ENCODE data around the gene NUMA1. TPM values are rescaled to one million over a fixed set of nuclear protein-coding genes. Genes with fewer than 3 reads are reported as not detected.

Gene NUMA1
- total RNA-seq, 1 experiment from 2014 or later: 267 TPM

DNA sequence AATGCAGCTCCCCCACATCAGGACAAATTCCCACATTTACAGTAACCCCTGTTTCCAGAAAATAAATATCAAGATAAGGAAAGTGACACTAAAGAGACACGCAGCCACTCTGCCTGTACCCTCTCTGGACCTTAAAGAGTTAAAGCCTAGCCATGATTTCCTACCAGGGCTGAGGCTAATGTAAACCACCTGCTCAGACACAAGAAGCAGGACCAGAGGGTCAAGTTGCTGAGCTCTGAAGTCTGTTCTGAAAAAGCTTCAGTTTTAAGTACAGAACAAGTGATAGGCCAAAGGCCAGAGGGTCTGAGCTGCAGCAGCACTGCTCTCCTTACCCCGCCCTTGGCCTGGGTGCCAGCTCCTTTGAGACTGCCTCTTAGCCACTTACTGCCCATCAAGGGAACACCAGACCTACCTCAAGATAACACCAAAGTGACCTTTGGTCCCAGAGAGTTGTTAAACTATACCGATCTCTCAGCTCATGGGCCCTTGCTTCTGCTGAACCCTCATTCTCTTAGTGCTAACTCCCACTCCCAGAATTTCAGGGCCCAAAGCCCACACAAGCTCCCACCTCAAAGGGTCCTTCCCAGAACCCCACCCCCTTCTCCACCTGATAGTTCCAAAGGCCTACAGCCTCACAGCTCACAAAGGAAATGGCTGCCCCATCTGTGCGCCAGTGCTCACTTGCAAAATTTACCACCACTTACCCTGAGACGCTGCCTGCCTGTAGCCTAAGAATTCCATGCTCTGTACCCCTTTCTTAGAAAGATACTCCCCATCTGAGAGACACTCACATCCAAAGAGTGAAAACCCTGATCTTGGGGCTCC, 41.1 kb downstream of the NUMA1 start:
- H3K9me2 ChIP-seq (ENCODE audit: insufficient read depth): no peaks in the 10 kb centered on the region
- no peaks in the 10 kb centered on the region for H3K27me3 ChIP-seq (ENCODE audit: insufficient read depth, low read depth)
- ChIA-PET POLR2A (ENCODE audit: unreplicated experiment) (interaction anchor here (0.5 to 0.6 kb wide), 2 partner anchors 21 to 72 kb away, joined by 3 to 6 read pairs; no protein-coding TSS in a partner anchor), CTCF (interaction anchor here (0.7 to 1.9 kb wide), 3 partner anchors 14 to 115 kb away, joined by 3 to 6 read pairs (median 5); no protein-coding TSS in a partner anchor)
- TF ChIP-seq EZH2 (IDR thresholded peaks at IDR 0.05; ENCODE audit: low read depth): no peak
- TF ChIP-seq, protein P1, sequence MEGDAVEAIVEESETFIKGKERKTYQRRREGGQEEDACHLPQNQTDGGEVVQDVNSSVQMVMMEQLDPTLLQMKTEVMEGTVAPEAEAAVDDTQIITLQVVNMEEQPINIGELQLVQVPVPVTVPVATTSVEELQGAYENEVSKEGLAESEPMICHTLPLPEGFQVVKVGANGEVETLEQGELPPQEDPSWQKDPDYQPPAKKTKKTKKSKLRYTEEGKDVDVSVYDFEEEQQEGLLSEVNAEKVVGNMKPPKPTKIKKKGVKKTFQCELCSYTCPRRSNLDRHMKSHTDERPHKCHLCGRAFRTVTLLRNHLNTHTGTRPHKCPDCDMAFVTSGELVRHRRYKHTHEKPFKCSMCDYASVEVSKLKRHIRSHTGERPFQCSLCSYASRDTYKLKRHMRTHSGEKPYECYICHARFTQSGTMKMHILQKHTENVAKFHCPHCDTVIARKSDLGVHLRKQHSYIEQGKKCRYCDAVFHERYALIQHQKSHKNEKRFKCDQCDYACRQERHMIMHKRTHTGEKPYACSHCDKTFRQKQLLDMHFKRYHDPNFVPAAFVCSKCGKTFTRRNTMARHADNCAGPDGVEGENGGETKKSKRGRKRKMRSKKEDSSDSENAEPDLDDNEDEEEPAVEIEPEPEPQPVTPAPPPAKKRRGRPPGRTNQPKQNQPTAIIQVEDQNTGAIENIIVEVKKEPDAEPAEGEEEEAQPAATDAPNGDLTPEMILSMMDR (conservative IDR thresholded peaks at IDR 0.05): no peak
- H4K20me1 ChIP-seq (ENCODE audit: insufficient read depth): peaks cover 12% of the 10 kb centered on the region; the same call in 1 of the 2 replicates
- peaks cover 88% of the 10 kb centered on the region for H3K79me2 ChIP-seq (ENCODE audit: low read depth)
- no TSS peak for BruUV-seq (replicated peaks)
- peaks cover 22% of the 10 kb centered on the region; the same call in 1 of the 2 replicates for H3F3A ChIP-seq (ENCODE audit: insufficient read depth, low read depth)
- H3K4me3 ChIP-seq: no peak overlapping the region
- H3K4me1 ChIP-seq (replicated peaks; ENCODE audit: insufficient read depth): peaks cover 12% of the 10 kb centered on the region
- H3K36me3 ChIP-seq (ENCODE audit: low read depth): no peaks in the 10 kb centered on the region
- H3K27ac ChIP-seq: no peak overlapping the region
- H3K9me3 ChIP-seq (ENCODE audit: insufficient read depth, low read depth): no peaks in the 10 kb centered on the region
- H2AFZ ChIP-seq: no peak overlapping the region
- intact Hi-C loops (cut with micrococcal nuclease; ENCODE audit: unreplicated experiment): no loop called here
- H3K4me2 ChIP-seq: peak overlapping the region; percentile 73; the same call in 1 of the 2 replicates
- DNase-seq: no peak

DNA sequence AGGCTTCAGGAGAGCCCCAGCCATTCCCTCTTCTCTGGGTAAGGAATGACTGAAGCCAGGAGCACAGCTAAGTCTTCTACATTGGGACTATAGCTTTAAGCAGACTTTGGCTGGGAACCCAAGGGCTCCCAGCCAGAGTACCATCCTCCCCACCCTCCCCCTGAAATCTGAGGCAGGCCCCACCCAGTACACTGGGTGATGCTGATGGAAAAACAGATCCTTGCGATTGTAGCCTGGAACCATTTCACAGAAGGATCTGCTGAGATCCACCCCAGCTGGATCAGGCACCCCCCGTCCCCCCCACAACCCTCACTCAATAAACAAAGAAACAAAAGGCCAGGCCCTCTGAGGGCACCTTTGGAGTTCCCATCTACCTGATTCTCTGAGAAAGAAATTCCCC, 41.9 kb downstream of the NUMA1 start:
- peaks cover 12% of the 10 kb centered on the region for H3K4me1 ChIP-seq (replicated peaks; ENCODE audit: insufficient read depth)
- TF ChIP-seq, protein P1 (conservative IDR thresholded peaks at IDR 0.05): no peak
- TF ChIP-seq EZH2 (IDR thresholded peaks at IDR 0.05; ENCODE audit: low read depth): no peak
- H4K20me1 ChIP-seq (ENCODE audit: insufficient read depth): peaks cover 9% of the 10 kb centered on the region
- H3K27ac ChIP-seq: no peak overlapping the region
- peaks cover 86% of the 10 kb centered on the region for H3K79me2 ChIP-seq (ENCODE audit: low read depth)
- intact Hi-C loops (cut with micrococcal nuclease; ENCODE audit: unreplicated experiment): no loop called here
- H3F3A ChIP-seq (ENCODE audit: insufficient read depth, low read depth): peaks cover 22% of the 10 kb centered on the region; the same call in 1 of the 2 replicates
- no peak for DNase-seq
- H3K9me2 ChIP-seq (ENCODE audit: insufficient read depth): no peaks in the 10 kb centered on the region
- POLR2A ChIA-PET (ENCODE audit: unreplicated experiment): no interaction called here
- CTCF ChIA-PET: interaction anchor here (1.0 to 1.9 kb wide), 2 partner anchors 13 to 53 kb away, joined by 5 to 6 read pairs; no protein-coding TSS in a partner anchor
- H3K36me3 ChIP-seq (ENCODE audit: low read depth): no peaks in the 10 kb centered on the region
- no peak overlapping the region; the same call in 1 of the 2 replicates for H3K4me2 ChIP-seq
- H3K4me3 ChIP-seq: no peak overlapping the region
- H3K9me3 ChIP-seq (ENCODE audit: insufficient read depth, low read depth): no peaks in the 10 kb centered on the region
- no TSS peak for BruUV-seq (replicated peaks)
- H2AFZ ChIP-seq: no peak overlapping the region
- no peaks in the 10 kb centered on the region for H3K27me3 ChIP-seq (ENCODE audit: insufficient read depth, low read depth)

DNA sequence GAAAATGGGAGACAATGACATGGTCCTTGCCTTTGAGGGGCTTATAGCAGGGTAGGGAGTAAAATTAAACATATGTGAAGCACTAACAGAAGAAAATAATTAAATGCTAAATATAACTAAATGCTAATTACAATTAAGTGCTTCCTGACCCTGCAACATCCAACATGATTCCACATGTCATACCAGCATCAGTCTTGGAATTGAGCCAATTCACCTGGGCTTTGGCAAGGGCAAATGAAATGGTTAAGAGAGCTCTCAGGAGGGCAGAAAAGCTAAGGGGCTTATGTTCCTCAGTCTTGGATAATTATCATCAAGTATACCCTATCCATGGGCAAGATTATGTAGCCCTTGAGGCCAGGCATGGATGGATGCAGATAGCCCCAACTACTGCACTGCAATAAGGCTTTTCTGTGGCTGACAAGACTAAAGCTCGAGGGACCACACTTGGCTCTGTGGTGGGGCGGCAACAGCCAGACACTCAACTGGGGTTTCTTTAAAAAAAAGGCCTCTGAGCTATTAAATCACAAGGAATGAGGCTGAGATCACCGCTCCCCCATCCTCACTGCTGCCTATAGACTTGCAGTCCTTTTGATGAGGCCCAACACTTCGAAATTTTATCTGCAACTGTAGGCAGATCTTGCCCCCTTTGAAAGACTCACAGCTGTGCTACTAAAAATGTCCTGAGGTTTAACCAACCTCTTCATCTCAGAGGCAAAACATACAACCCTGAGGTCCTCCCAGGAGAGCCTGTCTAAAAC, 42.6 kb downstream of the NUMA1 start:
- H3K79me2 ChIP-seq (ENCODE audit: low read depth): peaks cover 87% of the 10 kb centered on the region
- H3K27me3 ChIP-seq (ENCODE audit: insufficient read depth, low read depth): no peaks in the 10 kb centered on the region
- TF ChIP-seq, protein P1 (conservative IDR thresholded peaks at IDR 0.05): no peak
- no peak for TF ChIP-seq EZH2 (IDR thresholded peaks at IDR 0.05; ENCODE audit: low read depth)
- DNase-seq: no peak
- H3K4me1 ChIP-seq (replicated peaks; ENCODE audit: insufficient read depth): peaks cover 12% of the 10 kb centered on the region
- CTCF ChIA-PET: interaction anchor here (0.6 kb wide), 1 partner anchor 395 kb away, joined by 5 read pairs; no protein-coding TSS in a partner anchor
- no peak overlapping the region for H3K27ac ChIP-seq
- H3K36me3 ChIP-seq (ENCODE audit: low read depth): no peaks in the 10 kb centered on the region
- H3K4me2 ChIP-seq: no peak overlapping the region
- no peak overlapping the region for H2AFZ ChIP-seq
- intact Hi-C loops (cut with micrococcal nuclease; ENCODE audit: unreplicated experiment): no loop called here
- POLR2A ChIA-PET (ENCODE audit: unreplicated experiment): no interaction called here
- H3K4me3 ChIP-seq: no peak overlapping the region
- H4K20me1 ChIP-seq (ENCODE audit: insufficient read depth): peaks cover 9% of the 10 kb centered on the region
- H3K9me3 ChIP-seq (ENCODE audit: insufficient read depth, low read depth): no peaks in the 10 kb centered on the region
- no TSS peak for BruUV-seq (replicated peaks)
- no peaks in the 10 kb centered on the region for H3K9me2 ChIP-seq (ENCODE audit: insufficient read depth)
- peaks cover 18% of the 10 kb centered on the region; the same call in 1 of the 2 replicates for H3F3A ChIP-seq (ENCODE audit: insufficient read depth, low read depth)

All from PC-9 (cell line).